ENCODE results near the gene MOCS3.
"Not testable (repeated sequence)": the region's sequence is repeated elsewhere in the genome, so short reads cannot be mapped to it uniquely, and the experiment has no call there.

The MOCS3 gene

GRCh38 chr20:50931306-50932015 lies 27.2 kb upstream of the MOCS3 start, which contains the start of gene ADNP:
Gene ADNP (minus strand): TSS chr20:50931437. CDS start chr20:50903996, 27,441 bp downstream.
- DNase-seq (ENCODE audit: low read depth in 1 of 2, low spot score in 1 of 2), result peak; percentile 81 to 87

DNA sequence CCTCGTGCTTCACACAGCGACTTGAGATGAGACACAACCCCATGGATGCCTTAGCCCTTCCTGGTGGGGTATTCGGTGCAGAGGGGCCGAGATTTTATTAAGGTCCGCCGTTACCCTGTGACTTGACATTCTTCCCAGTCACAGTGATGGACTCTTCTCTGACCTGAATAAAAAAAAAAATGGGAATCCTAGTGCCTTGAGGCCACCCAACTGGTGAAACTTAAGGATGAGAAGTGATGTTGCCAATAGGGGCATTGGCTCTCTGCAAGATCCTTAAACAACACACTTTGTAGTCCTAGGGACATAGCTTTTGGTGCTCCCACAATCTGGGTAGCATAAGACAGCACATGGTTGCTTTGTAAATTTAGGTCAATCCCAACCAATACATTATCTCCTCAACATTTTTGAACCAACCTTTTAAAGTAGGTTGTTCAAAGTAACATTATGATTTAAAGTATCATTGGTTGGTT lies 26.6 kb upstream of the MOCS3 start:
- DNase-seq (ENCODE audit: low read depth in 1 of 2, low spot score in 1 of 2), result no peak

DNA sequence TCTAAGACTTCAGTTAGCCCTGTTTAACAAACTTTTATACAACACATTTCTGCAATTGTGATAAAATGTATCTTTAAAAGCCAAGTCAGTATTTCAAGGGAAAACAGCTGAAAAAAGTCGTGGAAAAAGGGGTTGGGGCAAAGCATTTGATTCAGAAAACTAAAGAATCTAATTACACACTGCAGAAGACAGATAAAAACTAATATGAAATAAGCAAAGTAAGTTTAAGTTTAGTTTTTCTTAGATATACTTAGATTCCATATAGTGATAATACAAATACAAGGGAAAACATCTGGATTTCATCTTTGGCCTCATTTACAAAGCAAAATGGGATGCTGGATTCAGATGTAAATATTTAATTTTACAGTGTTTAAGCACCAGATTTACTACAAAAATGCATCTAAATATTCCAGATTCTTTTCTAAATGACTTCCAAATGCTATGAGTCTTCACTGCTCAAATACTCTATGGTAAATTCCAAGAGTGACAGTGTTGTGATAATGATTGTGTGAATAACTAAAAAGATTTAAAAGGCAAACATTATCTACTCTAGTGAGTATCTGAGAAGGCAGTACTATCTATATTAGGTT lies 25.8 kb upstream of the MOCS3 start:
- DNase-seq (ENCODE audit: low read depth in 1 of 2, low spot score in 1 of 2), result no peak

GRCh38 chr20:50933589-50933988 lies 25.0 kb upstream of the MOCS3 start:
- DNase-seq (ENCODE audit: low read depth in 1 of 2, low spot score in 1 of 2), result no peak

- DNase-seq (ENCODE audit: low read depth in 1 of 2, low spot score in 1 of 2), result no peak
These were observed 15.5 kb upstream of the MOCS3 start for GRCh38 chr20:50943069-50943468.

- no peak for DNase-seq (ENCODE audit: low read depth in 1 of 2, low spot score in 1 of 2)
These were observed 10.4 kb upstream of the MOCS3 start for GRCh38 chr20:50948132-50948785.

DNA sequence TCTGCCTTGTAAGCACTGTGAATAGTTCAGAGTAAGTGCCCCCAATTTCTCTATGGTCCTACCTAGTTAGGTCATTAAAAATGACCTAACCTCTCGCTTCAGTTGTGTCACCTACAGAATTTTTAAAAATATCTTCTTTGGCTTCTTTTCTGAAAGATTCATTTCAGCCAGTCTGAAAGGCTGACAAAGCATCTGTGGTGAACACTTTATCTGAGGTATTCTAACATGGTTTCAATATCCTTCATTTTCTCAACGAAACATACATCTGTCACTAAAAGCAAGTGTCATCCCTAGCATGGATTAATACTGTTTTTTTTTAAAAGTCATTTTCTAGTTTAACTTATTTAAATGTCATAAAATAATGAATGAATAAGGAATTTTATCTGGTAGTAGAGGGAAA lies 5.4 kb upstream of the MOCS3 start:
- no peak for DNase-seq (ENCODE audit: low read depth in 1 of 2, low spot score in 1 of 2)

DNA sequence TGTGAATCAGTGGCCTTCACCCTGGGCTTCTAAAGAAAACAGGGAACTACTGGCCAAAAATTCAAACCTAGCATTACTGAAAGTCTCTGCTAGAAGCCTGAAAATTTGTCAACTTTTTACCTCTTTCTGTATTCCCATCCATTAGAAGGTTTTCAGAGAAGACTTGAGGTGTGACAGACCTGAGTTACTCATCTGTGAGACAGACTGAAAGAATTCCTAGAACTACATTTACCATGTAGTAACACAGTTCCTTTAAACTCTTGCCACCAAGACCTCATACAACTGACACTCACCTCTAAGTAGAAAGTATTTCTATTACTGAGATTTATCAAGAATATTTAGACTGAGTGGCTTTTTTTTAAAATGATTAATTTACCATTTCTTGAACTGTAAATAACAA lies 4.8 kb upstream of the MOCS3 start:
- no peak for DNase-seq (ENCODE audit: low read depth in 1 of 2, low spot score in 1 of 2)

- DNase-seq (ENCODE audit: low read depth in 1 of 2, low spot score in 1 of 2), result no peak
These were observed 1.3 kb upstream of the MOCS3 start for GRCh38 chr20:50957276-50957675.

DNA sequence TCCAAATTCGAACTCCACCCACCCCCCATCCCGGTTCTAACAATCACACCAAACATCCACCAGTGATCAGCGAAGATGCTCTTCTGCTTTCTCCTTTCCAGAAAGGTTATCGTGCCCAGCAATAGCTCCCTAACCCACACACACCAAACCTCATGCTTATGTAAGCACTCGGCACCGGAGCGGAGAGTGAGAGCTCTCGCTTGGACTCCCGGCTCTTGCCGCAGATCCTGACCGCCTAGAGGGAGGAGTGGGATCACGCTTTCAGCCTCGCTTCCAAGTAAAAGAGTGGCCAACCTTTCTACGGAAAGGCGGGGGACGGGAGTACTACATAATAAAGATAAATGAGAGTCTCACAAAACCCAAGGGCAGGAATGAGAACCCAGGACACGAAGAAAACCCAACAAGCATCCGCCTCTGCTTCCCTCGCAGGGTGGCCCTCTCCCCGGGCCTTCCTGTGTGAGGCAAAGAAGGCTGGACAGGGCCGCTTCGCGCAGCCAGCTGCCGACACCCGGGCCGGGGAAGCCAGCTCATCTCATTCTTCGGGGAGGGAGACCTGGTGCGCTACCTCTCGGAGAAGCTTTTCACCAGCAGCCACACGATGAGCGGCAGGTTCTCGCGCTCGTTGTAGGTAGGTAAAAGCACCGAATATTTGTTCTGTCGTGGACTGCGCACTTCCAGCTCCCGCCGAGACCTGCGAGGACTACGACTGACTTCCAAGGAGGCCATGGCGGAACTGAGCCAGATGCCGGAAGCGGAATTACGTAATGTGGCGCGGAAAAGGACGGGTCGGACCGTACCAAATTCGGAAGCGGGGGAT lies 612 bp upstream of the MOCS3 start, which contains the start of gene DPM1:
Gene DPM1 (minus strand): TSS at position 735 of the 817 bp plus-strand sequence. CDS start 9 bp downstream, at position 726.
- peak; percentile 78 to 89 for DNase-seq (ENCODE audit: low read depth in 1 of 2, low spot score in 1 of 2)

DNA sequence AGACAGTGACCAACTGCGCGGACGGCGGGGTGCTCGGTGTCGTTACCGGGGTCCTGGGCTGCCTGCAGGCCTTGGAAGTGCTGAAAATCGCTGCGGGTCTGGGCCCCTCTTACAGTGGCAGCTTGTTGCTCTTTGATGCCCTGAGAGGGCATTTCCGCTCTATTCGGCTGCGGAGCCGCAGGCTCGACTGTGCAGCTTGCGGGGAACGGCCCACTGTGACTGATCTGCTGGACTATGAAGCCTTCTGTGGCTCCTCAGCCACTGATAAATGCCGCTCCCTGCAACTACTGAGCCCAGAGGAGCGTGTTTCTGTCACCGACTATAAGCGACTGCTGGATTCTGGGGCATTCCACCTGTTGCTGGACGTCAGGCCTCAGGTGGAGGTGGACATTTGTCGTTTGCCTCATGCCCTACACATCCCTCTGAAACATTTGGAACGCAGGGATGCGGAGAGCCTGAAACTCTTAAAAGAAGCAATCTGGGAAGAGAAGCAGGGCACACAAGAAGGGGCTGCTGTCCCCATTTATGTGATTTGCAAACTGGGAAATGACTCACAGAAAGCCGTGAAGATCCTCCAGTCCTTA lies 1.0 kb downstream of the MOCS3 start:
- DNase-seq (ENCODE audit: low read depth in 1 of 2, low spot score in 1 of 2), result no peak

DNA sequence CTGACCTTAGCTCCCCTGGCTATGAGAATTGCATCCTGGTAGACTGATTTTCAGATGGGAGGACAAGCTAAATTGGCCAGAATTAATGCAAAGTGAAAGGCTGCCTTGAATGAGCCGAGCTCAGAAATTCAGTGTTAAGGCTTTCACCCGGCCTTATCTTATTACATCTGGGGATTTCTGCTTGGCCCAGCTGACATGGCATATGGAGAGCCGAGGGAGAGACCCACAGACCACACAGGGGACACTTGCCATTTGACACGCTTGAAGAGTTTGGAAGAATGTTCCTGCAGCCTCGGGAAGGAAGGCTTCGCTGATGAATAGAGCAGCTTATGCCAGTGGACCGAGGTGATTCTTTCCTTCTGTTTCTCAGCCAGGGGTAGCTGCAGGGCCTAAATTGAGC lies 9.0 kb downstream of the MOCS3 start:
- DNase-seq (ENCODE audit: low read depth in 1 of 2, low spot score in 1 of 2), result no peak

GRCh38 chr20:50968289-50968688 lies 9.7 kb downstream of the MOCS3 start:
- DNase-seq (ENCODE audit: low read depth in 1 of 2, low spot score in 1 of 2), result no peak

- DNase-seq (ENCODE audit: low read depth in 1 of 2, low spot score in 1 of 2), result no peak
These were observed 10.8 kb downstream of the MOCS3 start for GRCh38 chr20:50969435-50969834.

GRCh38 chr20:50969912-50970311 lies 11.3 kb downstream of the MOCS3 start:
- no peak for DNase-seq (ENCODE audit: low read depth in 1 of 2, low spot score in 1 of 2)

DNA sequence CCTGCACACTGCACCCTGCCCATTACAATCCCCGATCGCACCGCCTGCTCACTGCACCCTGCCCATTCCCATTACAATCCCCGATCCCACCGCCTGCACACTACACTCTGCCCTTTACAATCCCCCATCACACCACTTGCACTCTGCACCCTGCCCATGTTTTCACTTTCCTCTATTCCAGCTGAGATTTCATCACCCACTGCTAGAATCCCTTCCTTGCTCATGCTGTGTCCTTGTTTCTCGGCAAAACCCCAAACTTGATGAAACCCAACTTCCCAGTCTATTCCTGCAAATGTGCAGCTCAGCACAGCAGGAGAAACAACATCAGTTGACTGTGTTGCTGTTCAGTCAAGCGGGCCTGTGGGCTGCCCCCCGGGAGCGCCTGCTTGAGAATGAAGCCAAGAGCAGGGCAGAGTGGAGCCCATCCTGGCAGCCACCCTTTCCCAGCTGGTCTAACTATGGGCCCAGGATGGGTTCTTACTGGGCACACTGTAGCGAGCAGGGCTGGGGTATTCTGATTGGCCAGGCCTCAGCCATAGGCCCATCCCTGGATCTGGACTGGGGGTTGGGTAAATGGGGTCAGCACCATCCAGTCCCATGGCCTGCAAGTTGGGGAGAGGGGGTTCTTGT lies 17.2 kb downstream of the MOCS3 start:
- no peak for DNase-seq (ENCODE audit: low read depth in 1 of 2, low spot score in 1 of 2)

DNA sequence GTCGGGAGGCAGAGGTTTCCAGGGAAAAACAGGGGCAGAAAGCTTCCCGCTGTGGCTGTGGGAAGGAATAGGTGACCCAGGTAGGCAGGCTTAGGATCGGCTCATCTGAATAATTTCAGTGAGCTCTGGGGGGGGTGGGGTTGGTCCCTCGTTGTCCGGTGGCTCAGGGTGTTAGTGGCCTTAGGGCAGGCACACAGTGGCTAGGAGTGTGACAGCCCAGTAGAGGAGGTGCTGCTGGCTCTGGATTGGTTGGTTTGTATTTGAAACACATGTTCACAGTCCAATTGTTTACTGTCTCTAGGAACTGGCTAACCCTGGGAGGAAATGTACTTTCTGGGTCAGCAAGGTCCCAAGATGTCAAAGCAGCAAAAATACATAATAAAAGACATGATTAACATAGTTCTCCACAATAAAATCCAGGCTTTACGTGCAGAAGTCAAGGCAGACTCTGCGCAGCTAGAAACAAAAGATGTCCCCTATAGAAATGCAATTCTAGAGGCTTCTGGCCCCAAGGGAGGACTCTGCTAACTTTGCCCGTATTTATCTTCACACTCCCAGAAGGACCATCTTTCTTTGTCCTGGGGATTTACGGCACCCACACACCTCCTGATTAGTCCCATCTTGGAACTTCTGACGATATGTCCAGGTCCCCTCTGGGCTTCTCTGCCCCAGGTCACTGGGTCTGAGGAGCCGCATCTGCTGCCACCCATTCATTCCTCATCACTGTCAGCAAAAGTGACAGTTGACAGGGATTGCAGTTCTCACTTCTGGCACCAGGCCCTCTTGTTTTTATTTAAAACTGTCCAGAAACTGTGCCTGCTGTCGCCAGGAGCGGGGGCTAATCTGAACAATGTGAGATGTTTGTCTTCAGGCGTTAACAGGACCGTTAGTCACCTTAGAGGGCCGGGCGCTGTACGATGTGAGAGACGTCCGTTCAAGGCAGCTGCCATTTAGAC lies 18.7 kb downstream of the MOCS3 start:
- DNase-seq (ENCODE audit: low read depth in 1 of 2, low spot score in 1 of 2), result no peak

- not testable (repeated sequence) for DNase-seq (ENCODE audit: low read depth in 1 of 2, low spot score in 1 of 2)
These were observed 19.9 kb downstream of the MOCS3 start for GRCh38 chr20:50978533-50978932.

DNA sequence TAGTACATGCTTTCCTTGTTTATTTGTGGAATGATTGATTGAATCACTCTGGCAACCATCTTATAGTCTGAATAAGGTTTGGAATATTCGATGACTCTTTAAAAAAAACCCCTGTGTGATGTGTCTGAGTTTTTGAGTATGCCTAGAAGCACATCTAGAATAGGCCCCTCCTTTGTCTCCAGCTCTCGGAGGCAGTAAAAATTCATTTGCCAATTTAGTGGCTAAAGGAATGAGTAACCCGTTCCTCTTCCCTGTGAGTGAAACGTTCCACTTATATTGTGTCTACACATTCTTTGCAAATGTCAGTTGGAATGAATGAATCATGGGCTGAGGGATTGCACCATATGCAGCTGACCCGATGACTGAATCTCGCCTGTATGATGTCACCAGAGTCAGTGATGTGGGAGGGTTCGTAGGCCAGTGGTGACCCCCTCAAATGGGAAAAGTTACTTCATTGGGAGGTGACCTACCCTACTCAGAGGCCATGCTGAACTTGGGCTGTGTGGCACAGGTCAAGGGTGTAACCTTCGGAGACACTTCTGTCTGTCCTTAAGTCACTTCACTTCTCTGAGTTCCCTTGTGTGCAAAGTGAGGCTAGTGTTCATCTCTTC lies 21.6 kb downstream of the MOCS3 start:
- peak in 1 of 2 donors; percentile 57 for DNase-seq (ENCODE audit: low read depth in 1 of 2, low spot score in 1 of 2)

Measured in activated CD4-positive, alpha-beta T cell treated with anti-CD3 and anti-CD28 coated beads, Interleukin-2, amount 50 U/mL, for 24 hours (primary cell).